ENCODE measurements around the gene HAGH.

DNA sequence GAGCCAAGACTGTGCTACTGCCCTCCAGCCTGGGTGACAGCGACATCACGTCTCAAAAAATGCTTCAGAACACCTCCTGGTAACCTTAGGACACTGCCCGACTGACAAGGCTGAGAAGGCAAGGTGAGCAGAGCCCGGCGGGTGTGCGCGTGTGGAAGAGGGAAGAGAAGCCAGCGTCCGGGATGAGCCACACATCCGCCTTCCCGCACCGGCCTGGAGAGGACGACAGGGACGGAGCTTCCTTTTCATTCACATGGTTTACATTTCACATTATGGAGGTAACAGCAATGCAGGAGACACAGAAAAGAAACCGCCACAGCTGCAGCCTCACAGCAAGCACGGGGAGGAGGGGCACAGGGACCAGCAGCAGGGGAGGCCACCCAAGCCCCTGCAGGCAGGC, 16.5 kb downstream of the HAGH start:
- TF ChIP-seq, protein P1, sequence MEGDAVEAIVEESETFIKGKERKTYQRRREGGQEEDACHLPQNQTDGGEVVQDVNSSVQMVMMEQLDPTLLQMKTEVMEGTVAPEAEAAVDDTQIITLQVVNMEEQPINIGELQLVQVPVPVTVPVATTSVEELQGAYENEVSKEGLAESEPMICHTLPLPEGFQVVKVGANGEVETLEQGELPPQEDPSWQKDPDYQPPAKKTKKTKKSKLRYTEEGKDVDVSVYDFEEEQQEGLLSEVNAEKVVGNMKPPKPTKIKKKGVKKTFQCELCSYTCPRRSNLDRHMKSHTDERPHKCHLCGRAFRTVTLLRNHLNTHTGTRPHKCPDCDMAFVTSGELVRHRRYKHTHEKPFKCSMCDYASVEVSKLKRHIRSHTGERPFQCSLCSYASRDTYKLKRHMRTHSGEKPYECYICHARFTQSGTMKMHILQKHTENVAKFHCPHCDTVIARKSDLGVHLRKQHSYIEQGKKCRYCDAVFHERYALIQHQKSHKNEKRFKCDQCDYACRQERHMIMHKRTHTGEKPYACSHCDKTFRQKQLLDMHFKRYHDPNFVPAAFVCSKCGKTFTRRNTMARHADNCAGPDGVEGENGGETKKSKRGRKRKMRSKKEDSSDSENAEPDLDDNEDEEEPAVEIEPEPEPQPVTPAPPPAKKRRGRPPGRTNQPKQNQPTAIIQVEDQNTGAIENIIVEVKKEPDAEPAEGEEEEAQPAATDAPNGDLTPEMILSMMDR (IDR thresholded peaks at IDR 0.05), result no peak
- TF ChIP-seq POLR2A (IDR thresholded peaks at IDR 0.05), result no peak
